T-helper 2 cell treated with Interferon-gamma antibody and Interleukin-4, amounts not matched to agents 5 μg/mL and 100 μg/mL, for 36 hours (primary cell): ENCODE results near the gene SF3A2.

Experiments
- DNase-seq: peaks from one replicate; pipeline ENCODE4 v3.0.0; 2021; ENCODE audit warnings: low spot score
- H3K27ac Mint-ChIP-seq: one replicate; pipeline ENCODE4 v1.8.0; 2021; ENCODE audit warnings: mild to moderate bottlenecking, mixed read lengths
- H3K27me3 Mint-ChIP-seq: one replicate; pipeline ENCODE4 v1.8.0; 2021; ENCODE audit warnings: low read depth, mixed read lengths
- H3K36me3 Mint-ChIP-seq: one replicate; pipeline ENCODE4 v1.8.0; 2021; ENCODE audit warnings: low read depth, mixed read lengths
- H3K4me1 Mint-ChIP-seq: one replicate; pipeline ENCODE4 v1.8.0; 2021; ENCODE audit warnings: low read depth, mixed read lengths
- H3K4me3 Mint-ChIP-seq: one replicate; pipeline ENCODE4 v1.8.0; 2022; ENCODE audit warnings: mild to moderate bottlenecking, moderate library complexity, mixed read lengths
- H3K9me3 Mint-ChIP-seq: one replicate; pipeline ENCODE4 v1.8.0; 2021; ENCODE audit warnings: mixed read lengths

SF3A2 gene

DNA sequence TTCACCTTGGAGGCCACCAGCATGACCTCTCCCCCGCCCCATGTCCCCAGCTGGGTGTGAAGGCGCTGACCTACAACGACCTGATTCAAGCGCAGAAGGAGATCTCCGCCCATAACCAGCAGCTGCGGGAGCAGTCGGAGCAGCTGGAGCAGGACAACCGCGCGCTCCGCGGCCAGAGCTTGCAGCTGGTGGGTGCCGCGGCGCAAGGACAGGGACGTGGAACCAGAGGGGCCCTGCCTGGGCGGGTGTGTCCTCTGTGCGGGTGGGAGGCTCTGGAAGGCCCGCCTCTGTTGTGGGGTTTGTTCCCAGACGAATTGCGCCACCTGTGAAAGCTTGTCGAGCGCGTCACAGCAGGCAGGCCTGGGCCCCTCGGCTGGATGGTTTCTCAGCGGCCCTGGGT lies 22.8 kb upstream of the SF3A2 start:
- H3K9me3 Mint-ChIP-seq, result no peaks in the 10 kb centered on the region
- DNase-seq, result no peak
- H3K4me1 Mint-ChIP-seq, result peaks cover 5% of the 10 kb centered on the region
- H3K27ac Mint-ChIP-seq, result no peak overlapping the region
- H3K27me3 Mint-ChIP-seq, result no peaks in the 10 kb centered on the region
- no peak overlapping the region for H3K4me3 Mint-ChIP-seq
- peaks cover 38% of the 10 kb centered on the region for H3K36me3 Mint-ChIP-seq

DNA sequence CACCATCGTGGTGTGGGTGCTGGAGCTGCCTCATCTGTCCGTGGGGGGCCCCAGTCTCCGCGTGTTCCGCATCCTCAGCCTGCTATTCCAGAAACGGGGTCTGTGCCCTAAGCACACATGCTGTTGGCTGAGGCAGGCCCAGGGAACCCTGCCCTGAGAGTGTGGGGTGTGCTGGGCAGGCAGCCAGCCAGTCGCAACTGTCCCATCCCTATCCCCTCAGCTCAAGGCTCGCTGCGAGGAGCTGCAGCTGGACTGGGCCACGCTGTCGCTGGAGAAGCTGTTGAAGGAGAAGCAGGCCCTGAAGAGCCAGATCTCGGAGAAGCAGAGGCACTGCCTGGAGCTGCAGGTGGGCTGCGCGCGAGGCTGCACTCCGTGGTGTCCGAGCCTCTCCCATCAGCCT lies 22.4 kb upstream of the SF3A2 start:
- no peak overlapping the region for H3K27ac Mint-ChIP-seq
- peaks cover 35% of the 10 kb centered on the region for H3K36me3 Mint-ChIP-seq
- H3K27me3 Mint-ChIP-seq, result no peaks in the 10 kb centered on the region
- no peak for DNase-seq
- H3K9me3 Mint-ChIP-seq, result no peaks in the 10 kb centered on the region
- no peak overlapping the region for H3K4me3 Mint-ChIP-seq
- peaks cover 5% of the 10 kb centered on the region for H3K4me1 Mint-ChIP-seq

DNA sequence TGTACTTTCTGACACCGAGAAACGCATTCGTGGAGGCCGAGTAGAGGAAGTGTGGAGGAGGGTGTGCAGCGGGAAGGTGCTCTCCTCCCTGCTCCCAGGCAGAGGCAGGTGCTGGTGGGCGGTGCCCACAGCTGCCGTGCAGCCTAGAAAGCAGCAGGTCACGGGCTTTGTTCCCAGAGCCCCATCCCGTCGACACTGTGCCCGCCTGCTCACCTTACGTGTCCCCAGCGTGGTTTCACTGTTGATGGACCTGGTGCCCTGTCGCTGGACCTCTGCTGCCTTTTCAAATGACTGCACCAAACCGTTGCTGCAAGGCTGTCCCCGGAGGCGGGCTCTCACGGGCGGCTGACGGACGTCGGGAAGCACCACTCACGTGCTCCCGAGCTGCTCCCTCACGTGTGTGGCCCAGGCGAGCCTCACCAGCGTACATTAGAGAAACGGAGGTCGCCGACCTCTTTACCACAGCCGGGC lies 21.3 kb upstream of the SF3A2 start:
- Mint-ChIP-seq H3K4me3 (no peak overlapping the region), H3K36me3 (peaks cover 35% of the 10 kb centered on the region), H3K9me3 (no peaks in the 10 kb centered on the region), H3K27ac (no peak overlapping the region), H3K4me1 (peaks cover 5% of the 10 kb centered on the region), H3K27me3 (no peaks in the 10 kb centered on the region)
- no peak for DNase-seq

DNA sequence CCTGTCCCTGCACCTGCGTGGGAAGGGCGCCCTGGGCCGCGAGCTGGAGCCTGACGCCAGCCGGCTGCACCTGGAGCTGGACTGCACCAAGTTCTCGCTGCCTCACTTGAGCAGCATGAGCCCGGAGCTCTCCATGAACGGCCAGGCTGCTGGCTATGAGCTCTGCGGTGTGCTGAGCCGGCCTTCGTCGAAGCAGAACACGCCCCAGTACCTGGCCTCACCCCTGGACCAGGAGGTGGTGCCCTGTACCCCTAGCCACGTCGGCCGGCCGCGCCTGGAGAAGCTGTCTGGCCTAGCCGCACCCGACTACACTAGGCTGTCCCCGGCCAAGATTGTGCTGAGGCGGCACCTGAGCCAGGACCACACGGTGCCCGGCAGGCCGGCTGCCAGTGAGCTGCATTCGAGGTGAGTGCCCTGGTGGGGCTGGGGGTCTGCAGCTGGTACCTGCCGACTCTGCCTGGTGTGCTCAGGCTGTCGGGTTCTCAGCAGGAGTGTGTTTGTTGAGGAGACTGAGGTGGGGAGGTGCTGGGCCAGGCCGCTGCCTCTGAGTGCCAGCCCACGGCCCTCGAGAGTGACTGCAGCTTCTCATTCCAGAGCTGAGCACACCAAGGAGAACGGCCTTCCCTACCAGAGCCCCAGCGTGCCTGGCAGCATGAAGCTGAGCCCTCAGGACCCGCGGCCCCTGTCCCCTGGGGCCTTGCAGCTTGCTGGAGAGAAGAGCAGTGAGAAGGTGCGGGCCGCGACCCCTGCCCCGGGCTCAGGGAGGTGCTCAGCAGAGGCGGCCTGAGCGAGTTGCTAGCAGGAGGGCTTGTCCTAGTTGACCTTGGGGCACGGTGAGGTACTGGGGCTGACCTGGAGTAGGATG lies 20.0 kb upstream of the SF3A2 start:
- Mint-ChIP-seq H3K27me3 (no peaks in the 10 kb centered on the region), H3K4me3 (no peak overlapping the region), H3K36me3 (peaks cover 27% of the 10 kb centered on the region), H3K4me1 (peaks cover 5% of the 10 kb centered on the region), H3K27ac (peak overlapping the region; percentile 8), H3K9me3 (no peaks in the 10 kb centered on the region)
- no peak for DNase-seq

DNA sequence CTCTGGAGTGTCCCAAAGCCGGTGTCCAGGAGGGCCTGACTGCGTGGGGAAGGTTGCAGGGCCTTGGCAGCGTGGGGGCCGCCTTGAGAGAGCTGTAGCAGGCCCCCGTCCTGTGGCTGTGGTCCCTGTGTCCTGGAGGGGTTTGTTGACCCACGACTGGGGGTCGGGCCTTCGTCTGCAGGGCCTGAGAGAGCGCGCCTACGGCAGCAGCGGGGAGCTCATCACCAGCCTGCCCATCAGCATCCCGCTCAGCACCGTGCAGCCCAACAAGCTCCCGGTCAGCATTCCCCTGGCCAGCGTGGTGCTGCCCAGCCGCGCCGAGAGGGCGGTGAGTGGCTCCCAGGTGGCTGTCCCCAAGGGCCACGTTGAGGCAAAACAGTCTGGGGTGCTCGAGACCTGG lies 19.0 kb upstream of the SF3A2 start:
- Mint-ChIP-seq H3K4me1 (peaks cover 5% of the 10 kb centered on the region), H3K27ac (no peak overlapping the region), H3K4me3 (no peak overlapping the region), H3K9me3 (no peaks in the 10 kb centered on the region), H3K27me3 (no peaks in the 10 kb centered on the region), H3K36me3 (peaks cover 22% of the 10 kb centered on the region)
- DNase-seq, result no peak

DNA sequence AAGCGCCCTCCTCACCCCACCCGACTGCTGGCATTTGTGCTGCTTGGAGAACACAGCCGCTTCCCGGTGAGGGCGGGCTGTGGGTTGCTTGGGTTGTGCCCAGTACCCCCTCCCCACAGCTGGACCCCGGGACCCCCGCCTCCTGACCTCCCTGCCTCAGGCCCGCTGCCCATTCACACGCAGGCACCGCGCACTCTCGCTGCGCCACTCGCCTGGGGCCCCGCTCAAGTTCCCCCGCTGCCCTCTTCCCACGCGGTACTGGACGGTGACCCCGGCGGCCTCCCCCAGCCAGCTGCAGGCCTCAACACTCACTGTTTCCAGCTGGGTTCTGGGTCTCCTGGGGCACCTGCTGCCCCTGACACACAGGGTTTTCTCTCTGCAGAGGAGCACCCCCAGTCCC lies 16.9 kb upstream of the SF3A2 start:
- H3K9me3 Mint-ChIP-seq, result no peaks in the 10 kb centered on the region

DNA sequence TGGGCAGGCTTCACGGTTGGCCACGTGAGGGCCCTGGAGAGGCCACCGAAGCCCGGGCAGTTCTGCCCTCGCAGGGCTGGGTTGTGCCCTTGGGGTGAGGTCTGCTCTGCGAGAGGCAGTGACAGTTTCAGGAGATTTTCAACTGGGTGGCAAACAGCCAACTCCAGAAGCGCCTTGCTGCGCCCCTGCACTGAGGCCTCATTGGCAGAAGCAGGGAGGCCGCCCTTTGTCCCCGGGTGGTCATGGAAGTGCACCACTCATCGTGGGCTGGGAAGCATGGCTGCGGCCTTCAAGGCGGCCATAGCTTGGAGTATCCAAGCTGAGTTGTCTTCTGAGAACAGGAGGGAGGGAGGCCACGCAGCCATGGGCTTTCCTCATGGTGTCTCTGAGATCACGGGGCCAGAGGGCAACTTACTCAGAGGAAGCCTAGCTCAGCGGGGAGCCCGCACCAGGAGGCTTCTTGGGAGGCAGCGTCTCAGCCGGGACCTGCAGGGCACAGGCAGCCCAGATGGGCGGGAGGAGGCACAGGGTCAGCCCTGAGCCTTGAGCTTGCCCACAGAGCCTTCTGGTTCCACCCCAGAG lies 15.3 kb upstream of the SF3A2 start:
- Mint-ChIP-seq H3K36me3 (peaks cover 26% of the 10 kb centered on the region), H3K4me1 (no peaks in the 10 kb centered on the region), H3K4me3 (no peak overlapping the region), H3K9me3 (no peaks in the 10 kb centered on the region), H3K27me3 (no peaks in the 10 kb centered on the region), H3K27ac (no peak overlapping the region)
- no peak for DNase-seq

More for the DNA sequence above, 16.9 kb upstream of the SF3A2 start:
- no peak overlapping the region for H3K4me3 Mint-ChIP-seq
- no peaks in the 10 kb centered on the region for H3K27me3 Mint-ChIP-seq
- peaks cover 3% of the 10 kb centered on the region for H3K4me1 Mint-ChIP-seq
- no peak for DNase-seq
- H3K36me3 Mint-ChIP-seq, result peaks cover 26% of the 10 kb centered on the region
- no peak overlapping the region for H3K27ac Mint-ChIP-seq

DNA sequence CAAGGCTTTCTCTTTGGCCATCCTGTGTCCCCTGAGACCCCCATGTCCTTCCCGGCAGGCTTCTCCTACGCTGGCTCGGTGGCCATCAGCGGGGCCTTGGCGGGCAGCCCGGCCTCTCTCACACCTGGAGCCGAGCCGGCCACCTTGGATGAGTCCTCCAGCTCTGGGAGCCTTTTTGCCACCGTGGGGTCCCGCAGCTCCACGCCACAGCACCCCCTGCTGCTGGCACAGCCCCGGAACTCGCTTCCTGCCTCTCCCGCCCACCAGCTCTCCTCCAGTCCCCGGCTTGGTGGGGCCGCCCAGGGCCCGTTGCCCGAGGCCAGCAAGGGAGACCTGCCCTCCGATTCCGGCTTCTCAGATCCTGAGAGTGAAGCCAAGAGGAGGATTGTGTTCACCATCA lies 14.7 kb upstream of the SF3A2 start:
- no peak overlapping the region for H3K4me3 Mint-ChIP-seq
- peaks cover 22% of the 10 kb centered on the region for H3K36me3 Mint-ChIP-seq
- no peaks in the 10 kb centered on the region for H3K27me3 Mint-ChIP-seq
- no peaks in the 10 kb centered on the region for H3K9me3 Mint-ChIP-seq
- no peaks in the 10 kb centered on the region for H3K4me1 Mint-ChIP-seq
- DNase-seq, result no peak
- no peak overlapping the region for H3K27ac Mint-ChIP-seq

DNA sequence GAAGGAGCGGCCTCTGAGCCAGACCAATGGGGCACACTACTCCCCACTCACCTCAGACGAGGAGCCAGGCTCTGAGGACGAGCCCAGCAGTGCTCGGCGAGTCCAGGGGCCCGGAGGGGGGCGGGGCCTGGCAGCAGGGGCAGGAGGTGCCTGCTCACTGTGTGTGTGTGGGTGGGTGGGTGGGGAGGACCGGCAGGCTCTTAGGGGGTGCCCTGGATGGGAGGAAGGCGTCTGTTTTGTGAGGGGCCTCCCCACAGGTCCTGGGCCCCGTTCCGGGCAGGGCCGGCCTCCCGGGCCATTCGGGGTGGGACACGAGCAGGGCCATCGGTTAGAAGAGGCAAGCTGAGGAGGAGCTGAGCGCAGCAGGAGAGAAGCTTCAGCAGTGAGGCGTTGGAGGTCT lies 13.2 kb upstream of the SF3A2 start:
- H3K27ac Mint-ChIP-seq, result no peak overlapping the region
- no peaks in the 10 kb centered on the region for H3K27me3 Mint-ChIP-seq
- no peak overlapping the region for H3K4me3 Mint-ChIP-seq
- no peak for DNase-seq
- H3K36me3 Mint-ChIP-seq, result peaks cover 15% of the 10 kb centered on the region
- no peaks in the 10 kb centered on the region for H3K4me1 Mint-ChIP-seq
- no peaks in the 10 kb centered on the region for H3K9me3 Mint-ChIP-seq

DNA sequence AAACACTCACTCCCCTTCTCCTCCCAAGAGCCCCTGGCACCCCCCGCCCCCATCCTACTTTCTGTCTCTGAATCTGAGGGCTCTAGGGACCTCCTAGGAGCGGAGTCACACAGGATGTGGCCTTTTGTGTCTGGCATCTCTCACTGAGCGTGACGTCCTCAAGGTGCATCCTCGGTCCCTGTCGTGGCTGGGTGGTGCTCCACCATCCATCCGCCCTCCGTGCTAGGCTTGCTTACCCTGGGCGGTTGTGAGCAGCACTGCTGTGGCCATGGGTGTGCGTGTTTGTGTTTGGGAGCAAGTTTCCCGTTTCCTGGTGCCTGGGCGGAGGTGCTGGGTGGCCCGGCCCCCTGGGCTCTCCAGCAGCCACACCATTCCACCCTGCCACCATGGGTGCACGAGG lies 12.7 kb upstream of the SF3A2 start:
- Mint-ChIP-seq H3K4me3 (no peak overlapping the region), H3K9me3 (no peaks in the 10 kb centered on the region), H3K36me3 (peaks cover 15% of the 10 kb centered on the region), H3K4me1 (no peaks in the 10 kb centered on the region), H3K27me3 (no peaks in the 10 kb centered on the region), H3K27ac (no peak overlapping the region)
- no peak for DNase-seq

DNA sequence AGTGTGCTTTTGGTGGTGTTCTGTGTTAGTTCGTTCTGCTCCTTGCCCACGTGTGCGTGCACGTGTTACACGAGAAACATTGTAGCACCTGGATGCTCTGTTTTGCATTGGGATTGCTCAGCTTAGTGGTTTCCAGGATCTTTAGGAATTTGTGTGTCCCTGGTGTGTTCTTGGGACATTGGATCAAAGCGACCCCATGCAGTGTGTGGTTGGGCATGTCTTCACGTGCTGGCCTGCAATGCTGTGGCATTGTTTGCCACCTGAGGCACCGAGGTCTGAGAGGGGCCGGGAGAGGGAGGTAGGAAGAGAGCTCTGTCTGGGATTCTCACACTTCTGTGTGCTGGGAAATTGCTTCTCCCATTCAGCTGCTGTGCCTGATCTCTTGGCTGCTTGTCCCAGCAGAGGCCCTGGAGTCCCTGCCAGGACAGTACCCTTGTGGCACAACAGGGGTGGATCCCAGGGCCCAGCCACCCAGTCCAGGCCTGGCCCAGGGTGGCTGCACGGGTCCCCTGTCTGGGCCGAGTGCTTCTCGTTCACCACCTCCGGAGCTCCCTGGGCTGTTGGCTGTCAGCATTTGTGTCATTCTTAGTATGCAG lies 11.8 kb upstream of the SF3A2 start:
- H3K4me3 Mint-ChIP-seq, result no peak overlapping the region
- H3K27ac Mint-ChIP-seq, result no peak overlapping the region
- H3K36me3 Mint-ChIP-seq, result peaks cover 15% of the 10 kb centered on the region
- no peak for DNase-seq
- no peaks in the 10 kb centered on the region for H3K9me3 Mint-ChIP-seq
- no peaks in the 10 kb centered on the region for H3K4me1 Mint-ChIP-seq
- H3K27me3 Mint-ChIP-seq, result no peaks in the 10 kb centered on the region

DNA sequence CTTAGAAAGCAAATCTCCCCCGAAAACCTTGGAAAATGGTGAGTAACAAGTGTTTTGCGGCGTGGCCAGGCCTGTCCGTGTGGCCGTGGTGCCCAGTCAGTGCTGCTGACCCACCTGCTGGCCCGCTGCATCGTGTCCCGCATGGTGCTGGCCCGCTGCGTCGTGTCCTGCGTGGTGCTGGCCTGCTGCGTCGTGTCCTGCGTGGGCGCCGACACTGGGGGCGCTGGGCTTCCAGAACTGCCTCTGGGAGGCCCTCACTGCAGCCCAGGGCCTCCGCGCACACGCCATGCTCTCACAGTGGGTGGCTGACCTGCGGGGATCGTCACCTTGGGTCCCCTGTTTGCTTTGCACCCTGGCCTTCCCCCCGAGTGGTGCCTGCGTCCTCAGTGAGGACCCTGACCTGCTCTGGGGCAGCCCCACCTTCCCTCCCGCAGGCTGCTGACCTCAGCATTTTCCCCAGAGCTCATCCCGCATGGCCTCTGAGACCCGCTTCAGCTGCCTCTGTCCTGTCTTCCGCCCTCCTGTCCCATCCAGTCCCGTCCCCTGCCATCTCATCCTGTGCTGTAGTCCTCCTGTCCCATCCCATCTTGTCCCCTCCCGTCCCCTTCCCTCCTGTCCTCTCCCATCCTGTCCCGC lies 11.1 kb upstream of the SF3A2 start:
- Mint-ChIP-seq H3K4me3 (no peak overlapping the region), H3K4me1 (no peaks in the 10 kb centered on the region), H3K27me3 (no peaks in the 10 kb centered on the region), H3K9me3 (no peaks in the 10 kb centered on the region), H3K36me3 (peaks cover 17% of the 10 kb centered on the region), H3K27ac (no peak overlapping the region)
- no peak for DNase-seq

DNA sequence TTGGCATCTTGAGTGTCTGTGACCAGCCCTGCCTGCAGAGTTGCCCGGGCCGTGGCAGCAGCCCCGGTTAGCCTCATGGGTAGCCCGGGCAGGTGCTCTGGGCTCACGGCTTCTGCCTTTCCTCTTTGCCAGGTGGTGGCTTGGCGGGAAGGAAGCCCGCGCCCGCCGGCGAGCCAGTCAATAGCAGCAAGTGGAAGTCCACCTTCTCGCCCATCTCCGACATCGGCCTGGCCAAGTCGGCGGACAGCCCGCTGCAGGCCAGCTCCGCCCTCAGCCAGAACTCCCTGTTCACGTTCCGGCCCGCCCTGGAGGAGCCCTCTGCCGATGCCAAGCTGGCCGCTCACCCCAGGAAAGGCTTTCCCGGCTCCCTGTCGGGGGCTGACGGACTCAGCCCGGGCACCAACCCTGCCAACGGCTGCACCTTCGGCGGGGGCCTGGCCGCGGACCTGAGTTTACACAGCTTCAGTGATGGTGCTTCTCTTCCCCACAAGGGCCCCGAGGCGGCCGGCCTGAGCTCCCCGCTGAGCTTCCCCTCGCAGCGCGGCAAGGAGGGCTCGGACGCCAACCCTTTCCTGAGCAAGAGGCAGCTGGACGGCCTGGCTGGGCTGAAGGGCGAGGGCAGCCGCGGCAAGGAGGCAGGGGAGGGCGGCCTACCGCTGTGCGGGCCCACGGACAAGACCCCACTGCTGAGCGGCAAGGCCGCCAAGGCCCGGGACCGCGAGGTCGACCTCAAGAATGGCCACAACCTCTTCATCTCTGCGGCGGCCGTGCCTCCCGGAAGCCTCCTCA lies 10.4 kb upstream of the SF3A2 start:
- Mint-ChIP-seq H3K4me1 (no peaks in the 10 kb centered on the region), H3K9me3 (no peaks in the 10 kb centered on the region), H3K27me3 (no peaks in the 10 kb centered on the region), H3K27ac (no peak overlapping the region), H3K4me3 (no peak overlapping the region), H3K36me3 (peaks cover 17% of the 10 kb centered on the region)
- no peak for DNase-seq
